Neural progenitor cell (in vitro differentiated cells): ENCODE results near the gene MVK. TPM values are rescaled to one million over a fixed set of nuclear protein-coding genes. Genes with fewer than 3 reads are reported as not detected.

Experiments
- DNase-seq: peaks from one replicate; pipeline ENCODE4 v3.0.0-alpha.2; 2016; ENCODE audit warnings: low spot score
- H2AFZ ChIP-seq: fragments of 200-600 bp; sonication (generic); replicated peaks from 2 replicates; pipeline ENCODE4 v1.6.1; 2016; ENCODE audit warnings: antibody characterized with exemption
- H3F3A ChIP-seq: fragments of 200-600 bp; sonication (generic); 2 replicates; pipeline ENCODE4 v1.6.1; 2016; ENCODE audit warnings: antibody characterized with exemption, low read depth
- H3K27ac ChIP-seq: fragments of 200-600 bp; sonication (generic); 2 replicates; pipeline ENCODE4 v1.5.1; 2016; ENCODE audit warnings: mild to moderate bottlenecking
- H3K27me3 ChIP-seq: fragments of 200-600 bp; sonication (generic); 2 replicates; pipeline ENCODE4 v1.6.1; 2016; ENCODE audit warnings: mild to moderate bottlenecking, moderate library complexity
- H3K36me3 ChIP-seq: fragments of 200-600 bp; sonication (generic); 2 replicates; pipeline ENCODE4 v1.5.1; 2016
- H3K4me1 ChIP-seq: fragments of 200-600 bp; sonication (generic); 2 replicates; pipeline ENCODE4 v1.6.1; 2016; ENCODE audit warnings: mixed run types
- H3K4me2 ChIP-seq: fragments of 200-600 bp; sonication (generic); 2 replicates; pipeline ENCODE4 v1.6.1; 2016
- H3K4me3 ChIP-seq: fragments of 200-600 bp; sonication (generic); 2 replicates; pipeline ENCODE4 v1.5.1; 2016
- H3K79me2 ChIP-seq: fragments of 200-600 bp; sonication (generic); 2 replicates; pipeline ENCODE4 v1.6.1; 2016; ENCODE audit warnings: low read depth
- H3K9ac ChIP-seq: fragments of 200-600 bp; sonication (generic); 2 replicates; pipeline ENCODE4 v1.6.1; 2016
- H3K9me3 ChIP-seq: fragments of 200-600 bp; sonication (generic); 2 replicates; pipeline ENCODE4 v1.5.1; 2016; ENCODE audit warnings: low read depth
- H4K20me1 ChIP-seq: fragments of 200-600 bp; sonication (generic); 2 replicates; pipeline ENCODE4 v1.6.1; 2016; ENCODE audit warnings: low read depth
- H3K27ac Mint-ChIP-seq: 3 replicates; pipeline ENCODE4 v1.8.0; 2021; ENCODE audit warnings: mixed read lengths
- H3K27me3 Mint-ChIP-seq: 2 replicates; pipeline ENCODE4 v1.8.0; 2022; ENCODE audit warnings: low read depth, mild to moderate bottlenecking, inconsistent platforms, moderate library complexity, mixed read lengths; ENCODE audit not compliant: insufficient read depth
- H3K36me3 Mint-ChIP-seq: 3 replicates; pipeline ENCODE4 v1.8.0; 2021; ENCODE audit warnings: mixed read lengths
- H3K4me1 Mint-ChIP-seq: 3 replicates; pipeline ENCODE4 v1.8.0; 2021; ENCODE audit warnings: mixed read lengths
- H3K4me3 Mint-ChIP-seq: 3 replicates; pipeline ENCODE4 v1.8.0; 2021; ENCODE audit warnings: mild to moderate bottlenecking, moderate library complexity, mixed read lengths
- H3K9me3 Mint-ChIP-seq: 3 replicates; pipeline ENCODE4 v1.8.0; 2020; ENCODE audit warnings: mixed read lengths
- CTCF ChIP-seq: fragments of 200-600 bp; sonication (generic); IDR thresholded peaks from 2 replicates; pipeline ENCODE4 v1.5.1; 2017; ENCODE audit warnings: antibody characterized with exemption, mild to moderate bottlenecking
- EZH2 ChIP-seq: fragments of 200-600 bp; sonication (generic); IDR thresholded peaks from 2 replicates; pipeline ENCODE4 v1.6.1; 2017; ENCODE audit warnings: antibody characterized with exemption, mild to moderate bottlenecking, moderate library complexity
- EZH2phosphoT487 ChIP-seq: fragments of 200-600 bp; sonication (generic); IDR thresholded peaks from 2 replicates; pipeline ENCODE4 v1.6.1; 2017; ENCODE audit warnings: antibody characterized with exemption
- total RNA-seq: library from RNA; depleted of rRNA; stranded (reverse); fragments of >200 nt; gene quantifications from 2 replicates; pipeline ENCODE4 v1.2.3, GENCODE V29; 2015; ENCODE audit warnings: low replicate concordance

The MVK gene
- total RNA-seq, 1 donor from 2014 or later = 8.3 TPM

GRCh38 chr12:109541413-109541726 lies 32.2 kb upstream of the MVK start:
- TF ChIP-seq EZH2 = no peak
- no peak for TF ChIP-seq EZH2phosphoT487
- Histone ChIP-seq H3K79me2 (no peaks in the 10 kb centered on the region), H3K27ac (no peak overlapping the region), H3K4me1 (no peaks in the 10 kb centered on the region), H4K20me1 (no peaks in the 10 kb centered on the region), H3K36me3 (no peaks in the 10 kb centered on the region), H3K27me3 (no peaks in the 10 kb centered on the region), H3F3A (no peaks in the 10 kb centered on the region), H3K4me3 (no peak overlapping the region), H3K9ac (no peak overlapping the region), H3K4me2 (no peak overlapping the region), H3K9me3 (no peaks in the 10 kb centered on the region), H2AFZ (no peak overlapping the region)
- DNase-seq = no peak
- Mint-ChIP-seq H3K27me3 (peaks cover 13% of the 10 kb centered on the region), H3K27ac (no peak overlapping the region), H3K9me3 (no peaks in the 10 kb centered on the region), H3K36me3 (peaks cover 2% of the 10 kb centered on the region), H3K4me1 (peaks cover 12% of the 10 kb centered on the region), H3K4me3 (no peak overlapping the region)

- no peak overlapping the region for H3K27ac ChIP-seq
- no peak overlapping the region for H2AFZ ChIP-seq
- H3K4me3 Mint-ChIP-seq = no peak overlapping the region
These were observed 31.6 kb upstream of the MVK start for GRCh38 chr12:109542014-109542413.

DNA sequence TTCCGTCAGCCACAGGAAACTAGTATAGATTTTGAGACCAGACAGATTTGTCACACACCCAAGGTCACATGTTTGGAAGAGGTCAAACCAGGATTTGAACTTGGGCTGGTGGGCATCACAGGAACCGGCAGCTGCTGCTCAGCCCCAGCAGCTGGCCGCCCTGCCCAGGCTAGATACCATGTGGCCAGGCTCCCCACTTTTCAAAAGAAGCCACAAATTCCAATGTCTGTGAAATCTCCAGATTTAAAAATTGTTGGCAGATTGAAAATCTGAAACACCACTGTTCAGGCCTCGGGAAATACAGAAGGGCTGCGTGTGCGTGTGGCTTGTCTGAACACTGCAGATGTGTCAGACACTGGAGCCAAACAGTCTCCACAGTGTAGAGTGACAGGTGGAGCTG lies 30.7 kb upstream of the MVK start:
- Mint-ChIP-seq H3K27me3 (peaks cover 21% of the 10 kb centered on the region), H3K27ac (no peak overlapping the region), H3K9me3 (no peaks in the 10 kb centered on the region), H3K36me3 (no peaks in the 10 kb centered on the region), H3K4me3 (no peak overlapping the region), H3K4me1 (peaks cover 14% of the 10 kb centered on the region)
- Histone ChIP-seq H4K20me1 (no peaks in the 10 kb centered on the region), H3K27ac (no peak overlapping the region), H3K9me3 (no peaks in the 10 kb centered on the region), H3K36me3 (no peaks in the 10 kb centered on the region), H3K4me2 (no peak overlapping the region), H3K79me2 (no peaks in the 10 kb centered on the region), H3K9ac (no peak overlapping the region), H2AFZ (no peak overlapping the region), H3K4me1 (no peaks in the 10 kb centered on the region), H3F3A (no peaks in the 10 kb centered on the region), H3K4me3 (no peak overlapping the region), H3K27me3 (no peaks in the 10 kb centered on the region)
- DNase-seq = no peak
- TF ChIP-seq EZH2phosphoT487 = no peak
- TF ChIP-seq EZH2 = no peak
- no peak for TF ChIP-seq CTCF

More at GRCh38 chr12:109542014-109542413, 31.6 kb upstream of the MVK start:
- H3K27me3 ChIP-seq = no peaks in the 10 kb centered on the region
- no peaks in the 10 kb centered on the region for H3K36me3 ChIP-seq
- no peak overlapping the region for H3K4me2 ChIP-seq
- H3K9me3 ChIP-seq = no peaks in the 10 kb centered on the region
- H3K4me1 Mint-ChIP-seq = peaks cover 12% of the 10 kb centered on the region
- TF ChIP-seq EZH2 = no peak
- no peak for TF ChIP-seq EZH2phosphoT487
- TF ChIP-seq CTCF = no peak
- peaks cover 2% of the 10 kb centered on the region for H3K36me3 Mint-ChIP-seq
- H3K27ac Mint-ChIP-seq = no peak overlapping the region
- no peaks in the 10 kb centered on the region for H3K79me2 ChIP-seq
- H3K27me3 Mint-ChIP-seq = peaks cover 13% of the 10 kb centered on the region
- no peak overlapping the region for H3K9ac ChIP-seq
- no peaks in the 10 kb centered on the region for H3F3A ChIP-seq
- H3K4me3 ChIP-seq = no peak overlapping the region
- H3K9me3 Mint-ChIP-seq = no peaks in the 10 kb centered on the region
- H4K20me1 ChIP-seq = no peaks in the 10 kb centered on the region
- no peaks in the 10 kb centered on the region for H3K4me1 ChIP-seq
- DNase-seq = no peak

DNA sequence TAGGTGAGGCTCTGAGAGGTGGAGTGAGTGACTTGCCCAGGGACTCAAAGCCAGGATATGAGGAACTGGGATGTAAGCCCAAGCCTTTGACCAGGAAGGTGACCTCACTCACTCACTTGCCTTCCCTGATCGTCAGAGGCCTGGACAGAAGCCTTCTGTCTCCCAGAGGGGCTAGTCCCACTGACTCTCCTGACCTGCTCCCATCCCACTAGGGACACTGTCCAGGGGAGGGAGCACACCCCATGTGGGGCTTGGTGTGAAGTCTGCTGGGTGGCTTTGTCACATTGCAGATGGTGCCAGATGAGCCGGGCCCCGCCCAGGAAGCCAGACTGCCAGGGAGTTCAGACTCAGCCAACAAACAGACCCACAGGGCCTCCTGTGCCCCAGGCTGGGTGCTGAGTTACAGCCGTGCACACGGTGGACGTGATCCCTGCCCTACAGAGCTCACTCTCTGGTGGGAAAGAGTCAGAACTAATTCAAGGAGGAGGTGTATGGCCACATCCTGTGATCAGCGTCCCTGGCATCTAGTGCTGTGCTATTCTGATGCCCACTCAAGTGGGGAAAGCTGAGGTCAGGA lies 28.6 kb upstream of the MVK start:
- H2AFZ ChIP-seq = no peak overlapping the region
- no peaks in the 10 kb centered on the region for H3K36me3 ChIP-seq
- no peaks in the 10 kb centered on the region for H4K20me1 ChIP-seq
- Mint-ChIP-seq H3K4me1 (peaks cover 20% of the 10 kb centered on the region), H3K9me3 (no peaks in the 10 kb centered on the region), H3K4me3 (no peak overlapping the region), H3K36me3 (no peaks in the 10 kb centered on the region), H3K27me3 (peaks cover 22% of the 10 kb centered on the region), H3K27ac (no peak overlapping the region)
- H3F3A ChIP-seq = peaks cover 1% of the 10 kb centered on the region
- no peak for DNase-seq
- H3K4me2 ChIP-seq = no peak overlapping the region
- peaks cover 11% of the 10 kb centered on the region for H3K4me1 ChIP-seq
- no peak overlapping the region for H3K4me3 ChIP-seq
- no peak overlapping the region for H3K9ac ChIP-seq
- H3K27me3 ChIP-seq = no peaks in the 10 kb centered on the region
- no peaks in the 10 kb centered on the region for H3K9me3 ChIP-seq
- no peaks in the 10 kb centered on the region for H3K79me2 ChIP-seq
- TF ChIP-seq EZH2phosphoT487 (no peak), EZH2 (no peak), CTCF (no peak)
- no peak overlapping the region for H3K27ac ChIP-seq
